Gastrocnemius medialis (tissue), 4 donors: ENCODE measurements around the gene DBNL. TPM values are rescaled to one million over a fixed set of nuclear protein-coding genes. Genes with fewer than 3 reads are reported as not detected.

Experiments used
- ATAC-seq, 2 donors: fragments of 150-250 bp; one replicate each; pipeline ENCODE4 v1.9.1; 2016
- DNase-seq, 2 donors: peaks; one replicate each; pipeline ENCODE4 v3.0.0-alpha.2; 2019
- H3K27ac ChIP-seq, 4 donors: fragments of 200-600 bp; sonication (generic); 1 replicate in 1 of 4; 2 replicates in 3 of 4; pipeline ENCODE4 v1.5.1; 2016 to 2018; ENCODE audit warnings: mild to moderate bottlenecking in 2 of 4, moderate library complexity in 1 of 4
- H3K27me3 ChIP-seq, 3 donors: fragments of 200-600 bp; sonication (generic) in 2 of 3; 1 replicate in 1 of 3; 2 replicates in 2 of 3; pipeline versions ENCODE4 v1.5.1 to v1.6.0; 2016 to 2019; ENCODE audit warnings: mild to moderate bottlenecking in 1 of 3, moderate library complexity in 1 of 3
- H3K36me3 ChIP-seq, 2 donors: fragments of 200-600 bp; sonication (generic) in 1 of 2; one replicate each; pipeline ENCODE4 v1.5.1; 2017 to 2018
- H3K4me1 ChIP-seq, 2 donors: fragments of 200-600 bp; sonication (generic) in 1 of 2; one replicate each; pipeline ENCODE4 v1.5.1; 2016 to 2017; ENCODE audit warnings: mild to moderate bottlenecking in 2 of 2
- H3K4me3 ChIP-seq, 4 donors: fragments of 200-600 bp; sonication (generic) in 3 of 4; 1 replicate in 1 of 4; 2 replicates in 3 of 4; pipeline ENCODE4 v1.5.1; 2016 to 2019; ENCODE audit warnings: mild to moderate bottlenecking in 2 of 4
- H3K9me3 ChIP-seq, 3 donors: fragments of 200-600 bp; sonication (generic) in 2 of 3; 1 replicate in 1 of 3; 2 replicates in 2 of 3; pipeline ENCODE4 v1.5.1; 2016 to 2019
- CTCF ChIP-seq, 5 experiments: fragments of 450-650 bp in 3 of 5; fragments of 200-600 bp in 2 of 5; sonication (generic) in 2 of 5; IDR thresholded peaks in 4 of 5; conservative IDR thresholded peaks in 1 of 5; 1 replicate in 4 of 5; 2 replicates in 1 of 5; pipeline ENCODE4 v1.5.1; 2016 to 2019; ENCODE audit warnings: antibody characterized with exemption in 5 of 5, mild to moderate bottlenecking in 3 of 5, moderate library complexity in 3 of 5
- POLR2A ChIP-seq, 2 donors: fragments of 450-650 bp; IDR thresholded peaks; one replicate each; pipeline ENCODE4 v1.6.1; 2017; ENCODE audit warnings: antibody characterized with exemption in 2 of 2, mild to moderate bottlenecking in 2 of 2, moderate library complexity in 2 of 2
- in situ Hi-C, 4 donors: fragments of 200-750 bp; cut with MboI; loops; one replicate each; pipeline versions ENCODE4 v1.15.0 to v1.8.0; 2017; ENCODE audit warnings: low sequenced_read_pairs in 4 of 4
- intact Hi-C: fragments of 100-400 bp; cut with DNase I; formaldehyde crosslinking; loops from one replicate; pipeline ENCODE4 v1.15.1; 2023; ENCODE audit warnings: low total_unique reads
- total RNA-seq, 4 donors: library from RNA; depleted of rRNA; stranded (reverse); fragments of >200 nt; gene quantifications; one replicate each; pipeline versions ENCODE4 v1.1.0 to v1.2.3, GENCODE V29; 2016

The DBNL gene
- total RNA-seq, 4 donors from 2014 or later = 48.0 to 77.2 (median 56.0) TPM

- Histone ChIP-seq H3K9me3 (no peaks in the 10 kb centered on the region), H3K27me3 (no peaks in the 10 kb centered on the region), H3K4me1 (peaks cover 56 to 70% of the 10 kb centered on the region in 2 donors), H3K36me3 (peaks cover 0 to 7% of the 10 kb centered on the region in 2 donors), H3K4me3 (peak within 1 kb of the TSS; percentile 27 to 53 (median 46)), H3K27ac (peak within 1 kb of the TSS; percentile 85 to 95 (median 90))
- TF ChIP-seq CTCF (IDR thresholded peaks at IDR 0.05 in 4 of 5, conservative IDR thresholded peaks at IDR 0.05 in 1 of 5) (no peak), POLR2A (IDR thresholded peaks at IDR 0.05) (peak; percentile 73 to 75)
- ATAC-seq (peak; percentile 65 to 73), DNase-seq (peak; percentile 89 to 96)
- intact Hi-C loops = loop anchor here (2.0 to 5.0 kb wide), 3 partner anchors 17 to 517 kb away; partner anchors contain the start of genes POLM and TMED4
- in situ Hi-C loops = no loop called here
Observed at GRCh38 chr7:44065431-44066110, 21.1 kb downstream of the DBNL start, which contains the start of gene PGAM2. TSS of gene PGAM2 (minus strand) at chr7:44065567. CDS start at chr7:44065529, 38 bp downstream.

DNA sequence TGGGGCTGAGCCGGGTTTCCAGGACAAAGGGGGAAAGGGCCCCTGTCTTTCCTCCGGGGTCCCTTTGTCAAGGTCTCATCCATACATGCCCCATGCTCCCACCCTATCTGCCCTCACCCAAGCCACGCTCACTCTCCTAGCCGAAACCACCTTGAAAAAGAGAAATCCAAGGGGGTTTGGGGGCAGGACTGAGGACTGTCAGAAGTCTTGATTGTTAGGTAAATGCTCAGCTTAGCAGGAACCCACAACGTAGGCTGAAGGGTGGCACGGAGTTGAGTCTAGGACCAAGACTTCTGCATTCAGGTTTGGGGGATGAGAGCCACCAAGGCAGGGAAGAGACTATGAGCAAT, 21.6 kb downstream of the DBNL start:
- no peak for ATAC-seq
- DNase-seq = no peak
- no peak overlapping the region for H3K4me3 ChIP-seq
- TF ChIP-seq POLR2A (IDR thresholded peaks at IDR 0.05) (no peak), CTCF (IDR thresholded peaks at IDR 0.05 in 4 of 5, conservative IDR thresholded peaks at IDR 0.05 in 1 of 5) (no peak)
- H3K27me3 ChIP-seq = no peaks in the 10 kb centered on the region
- H3K27ac ChIP-seq = peak overlapping the region; percentile 85 to 95 (median 90)
- peaks cover 0 to 2% of the 10 kb centered on the region in 2 donors for H3K36me3 ChIP-seq
- in situ Hi-C loops (no loop called here), intact Hi-C loops (loop anchor here (5.0 kb wide), 2 partner anchors 256 to 516 kb away; partner anchors contain the start of gene TMED4)
- H3K9me3 ChIP-seq = no peaks in the 10 kb centered on the region
- peaks cover 54 to 70% of the 10 kb centered on the region in 2 donors for H3K4me1 ChIP-seq

DNA sequence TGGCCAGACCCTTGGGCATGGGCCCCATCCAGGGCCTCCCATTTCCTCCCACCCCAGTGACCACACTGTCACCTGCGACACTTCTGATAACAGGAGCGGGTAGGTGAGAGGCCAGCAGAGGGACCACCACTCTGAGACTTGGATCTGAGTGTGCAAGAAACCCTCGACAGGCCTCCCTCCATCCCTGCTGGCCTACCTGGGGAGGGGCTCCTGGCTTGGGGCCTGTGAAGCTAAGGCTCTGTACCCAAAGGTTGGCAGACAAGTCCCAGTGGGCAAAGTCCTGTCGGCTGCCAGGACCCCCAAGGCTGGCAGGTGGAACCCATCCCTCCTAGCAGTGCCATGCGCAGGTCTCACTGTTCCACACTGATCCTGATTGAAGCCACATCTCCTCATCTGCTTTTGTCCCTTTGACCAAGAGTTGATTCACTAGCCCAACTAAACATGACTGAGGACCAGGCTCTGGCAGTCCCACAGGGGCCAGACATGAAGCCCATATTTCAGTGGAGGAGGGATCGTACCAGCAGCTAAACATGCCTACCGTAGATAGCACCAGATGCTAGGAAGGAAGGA, 22.1 kb downstream of the DBNL start:
- no peaks in the 10 kb centered on the region for H3K36me3 ChIP-seq
- TF ChIP-seq CTCF (IDR thresholded peaks at IDR 0.05 in 4 of 5, conservative IDR thresholded peaks at IDR 0.05 in 1 of 5) (no peak), POLR2A (IDR thresholded peaks at IDR 0.05) (no peak)
- in situ Hi-C loops = no loop called here
- peaks cover 56 to 72% of the 10 kb centered on the region in 2 donors for H3K4me1 ChIP-seq
- DNase-seq = peak in 1 of 2 donors; percentile 25
- no peak for ATAC-seq
- H3K27me3 ChIP-seq = no peaks in the 10 kb centered on the region
- H3K4me3 ChIP-seq = no peak overlapping the region
- intact Hi-C loops = loop anchor here (5.0 kb wide), 2 partner anchors 256 to 516 kb away; partner anchors contain the start of gene TMED4
- H3K27ac ChIP-seq = peak overlapping the region; percentile 85 to 95 (median 90)
- no peaks in the 10 kb centered on the region for H3K9me3 ChIP-seq

GRCh38 chr7:44067064-44067951, 22.8 kb downstream of the DBNL start:
- H3K27me3 ChIP-seq = no peaks in the 10 kb centered on the region
- in situ Hi-C loops (no loop called here), intact Hi-C loops (loop anchor here (5.0 kb wide), 2 partner anchors 255 to 515 kb away; partner anchors contain the start of gene TMED4)
- peaks cover 60 to 73% of the 10 kb centered on the region in 2 donors for H3K4me1 ChIP-seq
- DNase-seq = peak in 1 of 2 donors; percentile 20
- TF ChIP-seq CTCF (IDR thresholded peaks at IDR 0.05 in 4 of 5, conservative IDR thresholded peaks at IDR 0.05 in 1 of 5) (no peak), POLR2A (IDR thresholded peaks at IDR 0.05) (no peak)
- no peak for ATAC-seq
- H3K4me3 ChIP-seq = no peak overlapping the region
- no peaks in the 10 kb centered on the region for H3K9me3 ChIP-seq
- no peaks in the 10 kb centered on the region for H3K36me3 ChIP-seq
- H3K27ac ChIP-seq = peak overlapping the region; percentile 85 to 95 (median 90)
